Adrenal gland (tissue), 5 donors: ENCODE measurements around the gene NANOS3.

ENCODE experiments used
- CTCF ChIP-seq, 6 experiments: fragments of 450-650 bp in 4 of 6; fragments of 200-600 bp in 2 of 6; sonication (generic) in 1 of 6; IDR thresholded peaks; 1 replicate in 5 of 6; 2 replicates in 1 of 6; pipeline versions ENCODE4 v1.5.1 to v1.8.0; 2016 to 2021; ENCODE audit warnings: antibody characterized with exemption in 6 of 6, mild to moderate bottlenecking in 2 of 6, moderate library complexity in 1 of 6
- POLR2A ChIP-seq, 2 donors: fragments of 450-650 bp; IDR thresholded peaks; one replicate each; pipeline ENCODE4 v1.6.1; 2017; ENCODE audit warnings: antibody characterized with exemption in 2 of 2, mild to moderate bottlenecking in 2 of 2, moderate library complexity in 1 of 2
- donor health status: DM: no; HTN: no; CAD: no.

- TF ChIP-seq CTCF (IDR thresholded peaks at IDR 0.05), result no peak
- TF ChIP-seq POLR2A (IDR thresholded peaks at IDR 0.05), result no peak
Observed at GRCh38 chr19:13896227-13896626, 19.3 kb downstream of the NANOS3 start.
